ENCODE measurements around the gene TPCN2.

TPCN2 gene

GRCh38 chr11:69097263-69097662, 48.5 kb downstream of the TPCN2 start:
- no peak for DNase-seq

GRCh38 chr11:69099180-69099579, 50.4 kb downstream of the TPCN2 start:
- DNase-seq = no peak

- DNase-seq = peak; percentile 58
Measured at GRCh38 chr11:69100454-69101114, 51.9 kb downstream of the TPCN2 start.

GRCh38 chr11:69101115-69101791, 52.5 kb downstream of the TPCN2 start:
- DNase-seq = peak; percentile 98

- no peak for DNase-seq
Measured at GRCh38 chr11:69101792-69102695, 53.3 kb downstream of the TPCN2 start.

- DNase-seq = no peak
Measured at GRCh38 chr11:69102732-69103615, 54.2 kb downstream of the TPCN2 start.

GRCh38 chr11:69104212-69104855, 55.6 kb downstream of the TPCN2 start:
- no peak for DNase-seq

GRCh38 chr11:69104856-69105395, 56.2 kb downstream of the TPCN2 start:
- DNase-seq = no peak

GRCh38 chr11:69105461-69106030, 56.8 kb downstream of the TPCN2 start:
- no peak for DNase-seq

- no peak for DNase-seq
Measured at GRCh38 chr11:69106031-69106811, 57.5 kb downstream of the TPCN2 start.

GRCh38 chr11:69107413-69107812, 58.7 kb downstream of the TPCN2 start:
- no peak for DNase-seq

- no peak for DNase-seq
Measured at GRCh38 chr11:69108030-69108429, 59.3 kb downstream of the TPCN2 start.

GRCh38 chr11:69108559-69108958, 59.8 kb downstream of the TPCN2 start:
- DNase-seq = no peak

- no peak for DNase-seq
Measured at GRCh38 chr11:69109101-69109500, 60.4 kb downstream of the TPCN2 start.

GRCh38 chr11:69110451-69110850, 61.7 kb downstream of the TPCN2 start:
- DNase-seq = no peak

- DNase-seq = no peak
Measured at GRCh38 chr11:69111624-69112542, 63.2 kb downstream of the TPCN2 start.

GRCh38 chr11:69113226-69113625, 64.5 kb downstream of the TPCN2 start:
- no peak for DNase-seq

- DNase-seq = no peak
Measured at GRCh38 chr11:69113646-69114340, 65.1 kb downstream of the TPCN2 start.

- no peak for DNase-seq
Measured at GRCh38 chr11:69114362-69114761, 65.6 kb downstream of the TPCN2 start.
